GM18951 (cell line): ENCODE data around the gene USP43.
"Not testable (repeated sequence)": the region's sequence is repeated elsewhere in the genome, so short reads cannot be mapped to it uniquely, and the experiment has no call there.

Experiments
- POLR2A ChIP-seq: IDR thresholded peaks from 4 replicates; pipeline ENCODE4 v1.6.1; 2011; ENCODE audit warnings: mild to moderate bottlenecking; ENCODE audit not compliant: insufficient read length, insufficient read depth; ENCODE audit errors: extremely low read depth
- in situ Hi-C: fragments of 300-500 bp; cut with MboI; formaldehyde crosslinking; loops from one replicate; pipeline ENCODE4 v1.12.0; 2022; ENCODE audit warnings: low sequenced_read_pairs, mixed read lengths, inconsistent platforms; ENCODE audit not compliant: unreplicated experiment

USP43 gene

DNA sequence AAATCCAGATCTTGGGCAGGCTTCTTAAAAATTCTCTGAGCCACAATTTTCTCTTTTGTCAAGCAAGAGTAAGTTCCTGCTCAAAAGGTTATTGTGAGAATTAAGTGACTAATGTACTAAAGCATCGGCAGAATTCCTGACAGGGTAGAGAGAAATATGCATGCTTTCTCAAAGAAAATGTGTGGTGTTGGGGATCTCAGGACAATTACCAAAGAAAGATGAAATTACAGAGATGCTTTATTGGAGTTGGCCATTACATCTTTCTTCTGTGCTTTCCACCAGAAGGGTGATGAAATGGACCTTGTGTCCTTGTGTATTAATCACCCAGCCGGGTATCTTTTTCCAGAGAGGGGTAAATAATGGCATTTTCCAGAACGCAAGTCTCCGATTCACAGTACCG is 1.7 kb upstream of the USP43 start:
- no peak for TF ChIP-seq POLR2A
- in situ Hi-C loops: no loop called here

DNA sequence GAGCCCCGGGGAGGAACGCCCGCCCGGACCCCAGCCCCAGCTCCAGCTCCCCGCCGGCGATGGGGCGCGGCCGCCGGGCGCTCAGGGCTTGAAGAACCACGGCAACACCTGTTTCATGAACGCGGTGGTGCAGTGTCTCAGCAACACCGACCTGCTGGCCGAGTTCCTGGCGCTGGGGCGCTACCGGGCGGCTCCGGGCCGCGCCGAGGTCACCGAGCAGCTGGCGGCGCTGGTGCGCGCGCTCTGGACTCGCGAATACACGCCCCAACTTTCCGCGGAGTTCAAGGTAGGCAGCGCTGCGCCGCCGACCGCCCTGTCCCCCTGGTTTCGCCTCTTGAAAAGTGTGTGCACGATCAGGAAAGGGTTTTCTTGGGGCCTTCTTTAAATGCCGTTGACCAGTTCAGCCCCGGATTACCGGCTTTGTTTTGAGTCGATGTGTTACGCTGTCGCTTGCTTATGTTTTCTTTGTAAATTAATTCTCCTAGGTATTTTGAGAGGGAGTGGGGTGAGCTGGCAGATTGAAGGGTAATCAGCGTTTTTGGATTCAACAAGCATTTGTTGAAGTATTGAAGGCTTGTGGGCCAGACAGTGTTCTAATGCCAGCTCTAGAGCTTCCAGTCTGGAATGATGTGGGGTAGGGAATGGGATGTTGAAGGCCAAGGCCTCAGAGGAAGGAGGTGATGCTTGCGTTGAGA is 681 bp downstream of the USP43 start:
- TF ChIP-seq POLR2A: no peak
- in situ Hi-C loops: no loop called here

DNA sequence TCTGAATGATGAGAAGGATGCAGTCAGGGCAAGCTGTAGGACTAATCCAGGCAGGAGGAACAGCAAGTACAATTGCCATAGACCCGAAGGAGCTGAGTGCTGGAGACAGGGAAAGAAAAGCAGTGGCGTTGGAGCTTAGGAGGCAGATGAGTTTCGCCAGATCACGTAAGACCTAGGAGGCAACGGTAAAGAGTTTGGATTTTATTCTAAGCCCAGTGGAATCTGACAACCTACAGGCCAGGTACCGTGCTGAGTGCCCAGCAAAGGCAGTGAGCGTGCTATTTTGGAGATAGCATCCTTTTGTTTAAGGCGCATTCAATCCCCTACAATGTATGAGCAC is 1.2 kb downstream of the USP43 start:
- TF ChIP-seq POLR2A: no peak
- in situ Hi-C loops: no loop called here

DNA sequence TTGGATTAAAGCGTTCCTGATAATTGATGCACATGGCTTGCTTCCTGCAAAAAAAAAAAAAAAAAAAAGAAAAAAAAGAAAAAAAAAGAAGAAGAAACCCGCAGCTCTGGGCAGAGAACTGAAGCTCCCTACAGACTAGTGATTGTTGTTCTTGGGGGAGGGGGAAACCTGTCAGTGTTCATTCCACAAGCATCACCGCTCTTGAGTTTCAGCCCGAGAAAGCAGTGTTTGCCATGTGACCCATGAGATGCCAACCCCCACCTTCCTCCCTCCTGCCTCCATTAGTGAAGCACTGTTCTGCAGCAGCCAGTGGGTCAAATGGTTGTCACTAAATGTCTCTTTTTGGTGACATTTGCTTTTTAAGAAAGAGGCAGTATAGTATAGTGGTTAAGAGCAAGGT is 1.7 kb downstream of the USP43 start:
- in situ Hi-C loops: no loop called here
- TF ChIP-seq POLR2A: no peak

DNA sequence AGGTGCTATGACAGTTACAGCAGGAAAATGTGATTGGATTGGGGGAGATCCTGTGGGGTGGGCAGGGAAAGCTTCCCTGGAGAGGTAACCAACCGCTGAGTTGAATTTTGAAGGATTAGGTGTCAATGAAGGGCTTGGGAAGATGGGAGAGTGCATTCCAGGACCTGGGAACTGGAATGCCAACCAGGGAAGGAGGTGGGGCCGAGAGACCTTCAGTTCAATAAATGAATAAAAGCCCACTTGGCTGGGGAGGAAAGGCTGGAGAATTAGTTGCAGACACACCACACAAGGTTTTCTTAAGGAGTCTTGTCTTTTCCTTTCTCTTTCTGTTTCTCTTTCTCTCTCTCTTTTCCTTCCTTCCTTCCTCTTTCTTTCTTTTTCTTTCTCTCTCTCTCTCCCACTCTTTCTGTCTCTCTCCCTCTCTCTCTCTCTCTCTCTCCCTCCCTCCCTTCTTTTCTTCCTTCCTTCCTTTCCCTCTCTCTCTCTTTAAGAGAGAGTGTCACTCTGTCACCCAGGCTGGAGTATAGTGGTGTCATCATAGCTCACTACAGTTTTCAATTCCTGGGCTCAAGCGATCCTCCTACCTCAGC is 3.3 kb downstream of the USP43 start:
- TF ChIP-seq POLR2A: no peak
- in situ Hi-C loops: no loop called here

DNA sequence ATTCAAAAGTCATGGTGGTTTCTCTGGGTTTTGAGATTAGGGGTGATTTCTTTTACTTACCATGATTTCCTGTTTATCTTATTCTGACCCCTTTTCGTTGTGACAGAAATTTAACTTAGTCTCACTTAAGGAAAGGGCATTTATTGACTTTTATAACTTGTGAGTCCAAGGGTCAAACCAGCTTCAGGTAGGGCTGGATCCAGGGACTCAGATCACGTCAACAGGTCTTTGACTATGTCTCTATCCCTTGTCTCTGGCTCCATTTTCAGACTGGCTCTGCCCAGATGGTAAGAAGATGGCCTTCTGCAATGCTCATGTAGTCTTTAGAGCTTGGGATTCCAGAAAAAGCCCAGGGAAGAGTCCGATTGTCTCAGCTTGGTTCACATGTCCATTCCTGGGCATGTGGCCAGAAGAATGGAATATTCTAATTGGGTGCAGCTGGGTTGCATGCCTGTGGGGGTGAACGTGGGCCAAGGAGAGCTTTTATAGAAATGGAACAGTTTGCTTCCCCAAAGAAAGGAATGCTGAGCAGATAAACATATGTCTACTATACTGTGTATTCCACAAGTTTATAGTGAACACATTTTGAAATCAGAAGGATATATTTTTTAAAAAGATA is 13.4 kb downstream of the USP43 start:
- TF ChIP-seq POLR2A: no peak
- in situ Hi-C loops: no loop called here

DNA sequence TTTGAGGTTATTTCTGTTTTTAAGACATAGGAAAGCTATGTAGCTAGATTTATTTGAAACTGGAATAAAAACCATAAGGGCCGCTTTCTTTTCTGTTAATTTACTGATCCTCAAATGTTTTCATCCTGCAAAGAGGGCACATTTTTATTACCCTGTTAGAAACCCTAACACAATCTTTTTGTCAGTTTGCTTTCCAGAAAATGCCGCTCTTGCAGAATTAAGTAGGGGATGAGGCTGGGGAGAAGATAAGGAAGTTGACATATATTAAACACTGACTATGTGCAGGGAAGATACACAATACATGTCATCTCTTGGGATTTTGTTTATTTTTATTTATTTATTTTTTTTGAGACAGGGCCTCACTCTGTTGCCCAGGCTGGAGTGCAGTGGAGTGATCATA is 15.7 kb downstream of the USP43 start:
- TF ChIP-seq POLR2A: no peak
- in situ Hi-C loops: no loop called here

DNA sequence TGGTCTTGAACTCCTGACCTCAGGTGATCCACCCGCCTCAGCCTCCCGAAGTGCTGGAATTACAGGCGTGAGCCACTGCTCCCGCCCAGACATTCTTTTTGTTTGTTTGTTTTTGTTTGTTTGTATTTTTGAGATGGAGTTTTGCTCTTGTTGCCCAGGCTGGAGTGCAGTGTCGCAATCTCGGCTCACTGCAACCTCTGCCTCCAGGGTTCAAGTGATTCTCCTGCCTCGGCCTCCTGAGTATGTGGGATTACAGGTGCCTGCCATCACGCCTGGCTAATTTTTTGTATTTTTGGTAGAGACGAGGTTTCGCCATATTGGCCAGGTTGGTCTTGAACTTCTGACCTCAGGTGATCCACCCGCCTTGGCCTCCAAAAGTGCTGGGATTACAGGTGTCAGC is 18.2 kb downstream of the USP43 start:
- in situ Hi-C loops: not testable (repeated sequence)

DNA sequence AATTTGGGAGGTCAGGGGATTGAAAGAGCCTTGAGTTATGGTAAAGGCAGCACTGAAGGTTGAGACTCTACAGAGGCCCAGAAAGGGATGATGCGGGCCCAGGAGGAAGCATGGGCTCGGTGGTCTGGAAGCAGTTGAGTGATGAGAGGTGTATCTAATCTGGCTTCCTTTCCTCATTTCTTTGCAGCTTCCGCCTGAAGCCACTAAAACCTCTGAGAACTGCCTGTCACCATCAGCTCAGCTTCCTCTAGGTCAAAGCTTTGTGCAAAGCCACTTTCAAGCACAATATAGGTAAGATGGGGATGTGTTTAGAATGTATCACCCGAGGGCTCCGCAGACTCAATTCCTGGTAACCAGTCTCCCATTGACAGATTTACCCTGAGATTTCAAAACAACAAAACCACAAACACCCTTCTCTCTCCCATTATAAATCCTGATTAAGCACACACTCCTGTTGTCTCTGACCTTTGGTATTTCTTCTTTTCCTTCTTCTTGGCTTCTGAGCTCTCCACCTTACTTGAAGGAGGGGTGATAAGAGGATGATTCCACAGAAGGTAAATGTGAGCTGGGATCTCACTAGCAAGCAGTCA is 21.2 kb downstream of the USP43 start:
- no peak for TF ChIP-seq POLR2A
- in situ Hi-C loops: no loop called here

DNA sequence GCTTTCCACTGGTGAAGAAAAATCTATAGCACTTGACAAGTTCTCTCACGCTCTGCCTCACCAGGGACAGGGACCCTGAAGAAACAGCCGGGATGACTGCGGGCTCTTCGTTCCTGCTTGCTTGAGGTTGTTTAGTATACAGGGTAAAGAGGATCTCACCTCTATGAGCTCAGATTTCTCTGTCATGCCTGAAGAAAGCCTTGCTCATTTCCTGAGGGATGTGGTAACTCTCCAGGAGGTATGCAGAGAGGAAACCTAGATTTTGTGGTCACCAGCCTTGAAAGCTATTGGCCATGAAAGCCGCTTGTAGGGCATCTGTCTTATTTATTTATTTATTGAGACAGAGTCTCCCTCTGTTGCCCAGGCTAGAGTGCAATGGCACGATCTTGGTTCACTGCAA is 23.2 kb downstream of the USP43 start:
- in situ Hi-C loops: no loop called here
- TF ChIP-seq POLR2A: no peak

DNA sequence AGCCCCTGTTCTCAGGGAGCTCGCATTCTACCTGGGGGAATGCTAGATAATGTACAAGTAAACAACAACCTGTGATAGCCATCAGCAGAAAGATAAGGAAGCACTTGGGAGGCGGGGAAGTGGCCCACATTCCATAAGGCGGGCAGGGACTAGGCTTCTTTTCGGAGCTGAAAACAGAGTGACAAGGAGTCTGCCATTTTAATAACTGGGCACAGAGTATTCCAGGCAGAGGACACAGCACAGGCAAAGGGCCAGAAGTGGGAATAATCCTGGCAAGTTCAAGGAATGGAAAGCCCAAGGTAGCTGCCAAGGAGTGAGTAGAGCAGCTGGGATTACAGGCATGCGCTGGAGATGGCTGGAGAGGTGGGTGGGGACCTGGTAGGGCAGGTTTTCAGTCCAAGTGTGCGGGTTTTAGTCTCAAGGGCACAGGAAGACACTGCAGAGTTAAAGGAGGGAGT is 24.3 kb downstream of the USP43 start:
- TF ChIP-seq POLR2A: no peak
- in situ Hi-C loops: no loop called here

DNA sequence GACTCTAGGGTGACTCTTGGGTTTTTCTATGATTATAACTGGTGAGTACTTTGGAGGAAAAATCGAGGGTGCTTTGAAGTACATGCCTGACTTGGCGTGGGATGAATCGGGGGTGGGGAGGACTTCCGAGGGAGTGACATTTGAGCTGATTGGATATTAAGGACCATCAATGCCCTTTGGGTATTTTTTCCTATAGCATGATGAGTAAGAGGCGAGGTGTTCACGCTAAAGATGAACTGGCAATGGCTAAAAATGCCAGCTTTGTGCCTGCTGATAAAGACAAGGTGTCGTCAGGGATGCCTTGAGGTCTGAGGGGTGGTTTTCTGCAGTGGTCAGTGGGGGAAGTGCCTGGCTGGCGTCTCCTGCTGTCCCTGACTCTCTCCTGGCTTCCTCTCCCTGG is 25.3 kb downstream of the USP43 start:
- TF ChIP-seq POLR2A: no peak
- in situ Hi-C loops: no loop called here

DNA sequence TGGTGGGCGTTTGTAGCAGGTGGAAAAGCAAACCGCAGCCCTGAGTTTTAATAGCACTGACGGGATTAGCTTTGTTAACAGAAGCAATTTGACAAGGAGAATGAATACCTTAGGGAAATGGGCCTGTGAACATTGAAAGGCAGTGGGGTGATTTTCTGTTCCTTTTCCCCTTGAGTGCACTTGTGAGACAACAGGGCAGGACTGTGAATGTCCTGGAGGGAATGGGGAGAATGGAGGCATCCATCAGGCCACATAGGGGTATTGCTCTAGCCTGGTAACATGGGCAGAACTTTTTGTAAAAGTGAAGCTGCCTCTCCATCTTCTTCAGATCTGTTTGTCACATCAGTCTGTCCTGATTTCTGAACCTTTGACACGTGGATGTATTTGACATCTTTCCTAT is 26.2 kb downstream of the USP43 start:
- in situ Hi-C loops: no loop called here
- TF ChIP-seq POLR2A: no peak

DNA sequence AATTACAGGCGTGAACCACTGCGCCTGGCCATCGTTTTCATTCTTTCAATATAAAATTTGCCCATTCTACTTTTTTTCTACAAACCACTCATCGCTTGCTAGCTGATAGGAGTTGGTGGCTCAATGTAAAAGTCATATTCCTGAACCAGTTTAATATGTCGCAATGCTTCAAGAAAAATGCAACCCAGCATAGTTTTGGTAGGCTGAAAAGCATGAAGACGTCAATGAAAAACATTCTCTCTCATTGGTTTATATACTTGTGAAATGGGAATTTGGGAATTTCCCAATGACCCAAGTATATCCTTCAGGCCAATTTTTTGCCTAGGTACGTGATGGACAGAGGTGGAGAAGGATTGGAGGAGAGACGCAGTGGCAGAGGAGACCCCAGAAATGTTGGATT is 26.9 kb downstream of the USP43 start:
- no peak for TF ChIP-seq POLR2A
- in situ Hi-C loops: no loop called here

DNA sequence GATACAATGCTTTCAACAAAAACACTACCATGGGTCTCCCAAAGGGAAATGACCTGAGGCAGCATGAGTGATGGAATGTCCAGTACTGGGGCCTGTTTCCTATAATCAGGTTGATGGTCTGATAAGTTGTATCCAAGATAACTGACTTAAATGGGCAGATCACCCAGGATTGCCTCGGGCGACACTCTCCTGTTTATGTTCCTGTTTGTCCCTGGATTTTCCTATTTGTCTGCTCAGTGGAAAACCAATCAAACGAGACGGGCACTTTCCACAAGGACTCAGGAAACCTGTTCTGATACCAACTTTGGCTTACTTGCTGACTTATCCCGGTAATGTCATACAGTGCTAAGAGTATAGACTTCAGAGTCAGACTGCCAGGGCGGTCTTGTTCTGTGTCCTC is 27.4 kb downstream of the USP43 start:
- no peak for TF ChIP-seq POLR2A
- in situ Hi-C loops: no loop called here

DNA sequence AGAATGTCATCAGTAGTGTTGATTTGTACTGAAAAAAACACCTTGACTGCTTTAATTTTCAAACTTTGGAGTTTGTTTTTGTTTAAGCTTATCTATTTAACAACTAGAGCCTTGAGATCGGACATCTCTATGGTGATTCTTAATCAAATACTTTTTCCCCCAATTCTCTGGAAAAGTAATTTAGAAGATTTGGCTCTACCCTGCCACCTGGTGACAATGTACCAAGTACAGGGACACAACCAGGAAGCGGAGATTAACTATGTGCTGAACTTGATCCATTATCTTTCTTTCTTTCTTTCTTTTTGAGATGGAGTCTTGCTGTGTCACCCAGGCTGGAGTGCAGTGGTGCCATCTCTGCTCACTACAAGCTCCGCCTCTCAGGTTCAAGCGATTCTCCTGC is 30.8 kb downstream of the USP43 start:
- in situ Hi-C loops: no loop called here
- TF ChIP-seq POLR2A: no peak
